ENCODE measurements around the gene PTPRN2. TPM values are rescaled to one million over a fixed set of nuclear protein-coding genes. Genes with fewer than 3 reads are reported as not detected.

PTPRN2 gene
- polyA plus RNA-seq, 2 donors, result 0.37 to 0.40 TPM

- Histone ChIP-seq H3K36me3 (ENCODE audit: control insufficient read depth in 2 of 2, insufficient read depth in 2 of 2, low read length in 1 of 2) (no peaks in the 10 kb centered on the region), H3K9me3 (ENCODE audit: control insufficient read depth in 2 of 2, insufficient read depth in 1 of 2, low read depth in 1 of 2, low read length in 1 of 2) (peaks cover 0 to 4% of the 10 kb centered on the region in 2 donors), H3K27me3 (ENCODE audit: control insufficient read depth in 1 of 2, insufficient read depth in 2 of 2, low read length in 2 of 2) (peaks cover 0 to 3% of the 10 kb centered on the region in 2 donors), H3K27ac (ENCODE audit: low read depth in 2 of 2, low read length in 1 of 2) (no peak overlapping the region), H3K4me1 (ENCODE audit: control insufficient read depth in 2 of 2, insufficient read depth in 2 of 2, low read length in 1 of 2) (no peaks in the 10 kb centered on the region), H3K4me3 (ENCODE audit: low read depth in 1 of 2, low read length in 2 of 2) (no peak overlapping the region)
- 70 to 74% methylated on average over 21 of the region's 21 CpGs for WGBS, 2 donors
Measured at GRCh38 chr7:157664871-157665633, 922.6 kb downstream of the PTPRN2 start.

DNA sequence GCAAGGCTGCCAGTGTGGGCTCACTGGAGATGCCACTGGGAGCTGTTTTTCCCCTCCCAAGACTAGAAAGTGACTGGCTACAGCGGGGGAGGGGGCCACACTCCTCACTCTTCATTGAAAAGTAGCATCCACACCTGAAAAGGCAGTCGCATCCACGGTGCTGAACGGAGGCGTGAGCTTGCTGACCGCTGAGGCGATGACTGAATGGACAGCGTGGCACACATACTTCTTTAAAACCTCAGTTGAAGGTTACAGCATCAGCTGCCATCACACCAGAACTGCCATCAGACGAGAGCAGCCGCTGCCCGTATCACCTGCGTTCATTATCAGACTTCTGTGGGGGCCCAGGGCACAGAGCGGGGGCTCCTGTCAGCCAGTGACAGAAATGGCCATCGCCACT lies 923.6 kb downstream of the PTPRN2 start:
- WGBS, 2 donors, result 84 to 85% methylated on average over 14 of the region's 14 CpGs
- H3K9me3 ChIP-seq (ENCODE audit: control insufficient read depth in 2 of 2, insufficient read depth in 1 of 2, low read depth in 1 of 2, low read length in 1 of 2), result peaks cover 0 to 4% of the 10 kb centered on the region in 2 donors
- H3K27me3 ChIP-seq (ENCODE audit: control insufficient read depth in 1 of 2, insufficient read depth in 2 of 2, low read length in 2 of 2), result peaks cover 0 to 3% of the 10 kb centered on the region in 2 donors
- H3K4me1 ChIP-seq (ENCODE audit: control insufficient read depth in 2 of 2, insufficient read depth in 2 of 2, low read length in 1 of 2), result no peaks in the 10 kb centered on the region
- H3K27ac ChIP-seq (ENCODE audit: low read depth in 2 of 2, low read length in 1 of 2), result no peak overlapping the region
- no peak overlapping the region for H3K4me3 ChIP-seq (ENCODE audit: low read depth in 1 of 2, low read length in 2 of 2)
- no peaks in the 10 kb centered on the region for H3K36me3 ChIP-seq (ENCODE audit: control insufficient read depth in 2 of 2, insufficient read depth in 2 of 2, low read length in 1 of 2)

- peaks cover 0 to 4% of the 10 kb centered on the region in 2 donors for H3K9me3 ChIP-seq (ENCODE audit: control insufficient read depth in 2 of 2, insufficient read depth in 1 of 2, low read depth in 1 of 2, low read length in 1 of 2)
- H3K4me3 ChIP-seq (ENCODE audit: low read depth in 1 of 2, low read length in 2 of 2), result no peak overlapping the region
- no peaks in the 10 kb centered on the region for H3K4me1 ChIP-seq (ENCODE audit: control insufficient read depth in 2 of 2, insufficient read depth in 2 of 2, low read length in 1 of 2)
- 54 to 61% methylated on average over 34 of the region's 34 CpGs for WGBS, 2 donors
- H3K27me3 ChIP-seq (ENCODE audit: control insufficient read depth in 1 of 2, insufficient read depth in 2 of 2, low read length in 2 of 2), result no peaks in the 10 kb centered on the region
- H3K36me3 ChIP-seq (ENCODE audit: control insufficient read depth in 2 of 2, insufficient read depth in 2 of 2, low read length in 1 of 2), result no peaks in the 10 kb centered on the region
- H3K27ac ChIP-seq (ENCODE audit: low read depth in 2 of 2, low read length in 1 of 2), result no peak overlapping the region
Measured at GRCh38 chr7:157662981-157663716, 924.5 kb downstream of the PTPRN2 start.

GRCh38 chr7:157662110-157662791 lies 925.4 kb downstream of the PTPRN2 start:
- no peak overlapping the region for H3K27ac ChIP-seq (ENCODE audit: low read depth in 2 of 2, low read length in 1 of 2)

DNA sequence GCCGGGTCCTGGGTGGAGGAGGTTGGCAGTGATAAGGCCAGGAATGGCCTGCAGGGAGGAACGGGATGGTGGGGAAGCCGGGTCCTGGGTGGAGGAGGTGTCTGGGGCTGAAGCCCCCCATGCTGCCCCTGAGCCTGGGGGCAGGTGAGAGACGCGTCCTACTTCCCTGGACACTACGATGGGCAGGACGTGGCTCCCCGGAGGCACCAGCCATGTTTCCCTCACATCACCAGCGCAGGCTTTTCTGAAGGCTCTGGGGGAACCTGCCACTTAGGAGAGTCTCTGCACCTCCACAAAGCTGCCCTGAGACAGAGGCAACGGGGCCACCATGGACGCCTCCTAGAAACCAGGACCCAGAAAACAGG lies 926.0 kb downstream of the PTPRN2 start:
- WGBS, 2 donors, result 81 to 82% methylated on average over 11 of the region's 11 CpGs
- Histone ChIP-seq H3K4me3 (ENCODE audit: low read depth in 1 of 2, low read length in 2 of 2) (no peak overlapping the region), H3K27me3 (ENCODE audit: control insufficient read depth in 1 of 2, insufficient read depth in 2 of 2, low read length in 2 of 2) (no peaks in the 10 kb centered on the region), H3K4me1 (ENCODE audit: control insufficient read depth in 2 of 2, insufficient read depth in 2 of 2, low read length in 1 of 2) (no peaks in the 10 kb centered on the region), H3K9me3 (ENCODE audit: control insufficient read depth in 2 of 2, insufficient read depth in 1 of 2, low read depth in 1 of 2, low read length in 1 of 2) (peaks cover 0 to 4% of the 10 kb centered on the region in 2 donors), H3K27ac (ENCODE audit: low read depth in 2 of 2, low read length in 1 of 2) (no peak overlapping the region), H3K36me3 (ENCODE audit: control insufficient read depth in 2 of 2, insufficient read depth in 2 of 2, low read length in 1 of 2) (no peaks in the 10 kb centered on the region)

More at GRCh38 chr7:157662110-157662791, 925.4 kb downstream of the PTPRN2 start:
- H3K4me1 ChIP-seq (ENCODE audit: control insufficient read depth in 2 of 2, insufficient read depth in 2 of 2, low read length in 1 of 2), result no peaks in the 10 kb centered on the region
- no peaks in the 10 kb centered on the region for H3K27me3 ChIP-seq (ENCODE audit: control insufficient read depth in 1 of 2, insufficient read depth in 2 of 2, low read length in 2 of 2)
- H3K9me3 ChIP-seq (ENCODE audit: control insufficient read depth in 2 of 2, insufficient read depth in 1 of 2, low read depth in 1 of 2, low read length in 1 of 2), result peaks cover 0 to 4% of the 10 kb centered on the region in 2 donors
- WGBS, 2 donors, result 89 to 92% methylated on average over 26 of the region's 26 CpGs
- H3K36me3 ChIP-seq (ENCODE audit: control insufficient read depth in 2 of 2, insufficient read depth in 2 of 2, low read length in 1 of 2), result no peaks in the 10 kb centered on the region
- H3K4me3 ChIP-seq (ENCODE audit: low read depth in 1 of 2, low read length in 2 of 2), result no peak overlapping the region

DNA sequence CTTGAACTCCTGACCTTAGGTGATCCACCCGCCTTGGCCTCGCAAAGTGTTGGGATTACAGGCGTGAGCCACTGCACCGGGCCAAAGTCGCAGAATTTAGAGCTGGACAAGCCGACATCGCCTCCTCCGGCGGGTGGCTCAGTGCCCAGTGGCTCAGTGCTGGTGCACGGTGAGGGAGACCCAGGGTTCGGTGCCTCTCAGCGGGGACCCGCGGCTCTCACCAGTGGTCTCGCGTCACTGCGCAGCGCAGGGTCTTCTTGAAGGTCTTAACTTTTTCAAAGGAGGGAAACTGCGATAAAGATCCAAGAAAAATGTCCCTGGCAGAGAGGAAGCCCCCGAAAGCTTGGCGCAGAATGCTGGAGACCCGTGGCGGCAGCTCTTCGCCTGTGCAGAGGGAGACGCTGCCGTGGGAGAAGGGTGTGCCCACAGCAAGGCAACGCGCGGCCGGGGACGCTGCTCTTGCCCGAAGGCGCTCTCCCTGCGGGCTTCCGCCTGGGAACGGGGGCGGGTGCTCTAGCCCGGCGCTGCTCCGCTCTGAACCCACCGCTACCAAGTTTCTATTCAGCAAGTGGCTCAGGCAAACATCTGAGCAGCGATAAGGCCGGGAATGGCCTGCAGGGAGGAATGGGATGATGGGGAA lies 926.5 kb downstream of the PTPRN2 start:
- no peaks in the 10 kb centered on the region for H3K36me3 ChIP-seq (ENCODE audit: control insufficient read depth in 2 of 2, insufficient read depth in 2 of 2, low read length in 1 of 2)
- H3K4me1 ChIP-seq (ENCODE audit: control insufficient read depth in 2 of 2, insufficient read depth in 2 of 2, low read length in 1 of 2), result no peaks in the 10 kb centered on the region
- no peak overlapping the region for H3K27ac ChIP-seq (ENCODE audit: low read depth in 2 of 2, low read length in 1 of 2)
- H3K9me3 ChIP-seq (ENCODE audit: control insufficient read depth in 2 of 2, insufficient read depth in 1 of 2, low read depth in 1 of 2, low read length in 1 of 2), result peaks cover 0 to 4% of the 10 kb centered on the region in 2 donors
- H3K4me3 ChIP-seq (ENCODE audit: low read depth in 1 of 2, low read length in 2 of 2), result no peak overlapping the region
- no peaks in the 10 kb centered on the region for H3K27me3 ChIP-seq (ENCODE audit: control insufficient read depth in 1 of 2, insufficient read depth in 2 of 2, low read length in 2 of 2)
- WGBS, 2 donors, result 77 to 80% methylated on average over 43 of the region's 43 CpGs

DNA sequence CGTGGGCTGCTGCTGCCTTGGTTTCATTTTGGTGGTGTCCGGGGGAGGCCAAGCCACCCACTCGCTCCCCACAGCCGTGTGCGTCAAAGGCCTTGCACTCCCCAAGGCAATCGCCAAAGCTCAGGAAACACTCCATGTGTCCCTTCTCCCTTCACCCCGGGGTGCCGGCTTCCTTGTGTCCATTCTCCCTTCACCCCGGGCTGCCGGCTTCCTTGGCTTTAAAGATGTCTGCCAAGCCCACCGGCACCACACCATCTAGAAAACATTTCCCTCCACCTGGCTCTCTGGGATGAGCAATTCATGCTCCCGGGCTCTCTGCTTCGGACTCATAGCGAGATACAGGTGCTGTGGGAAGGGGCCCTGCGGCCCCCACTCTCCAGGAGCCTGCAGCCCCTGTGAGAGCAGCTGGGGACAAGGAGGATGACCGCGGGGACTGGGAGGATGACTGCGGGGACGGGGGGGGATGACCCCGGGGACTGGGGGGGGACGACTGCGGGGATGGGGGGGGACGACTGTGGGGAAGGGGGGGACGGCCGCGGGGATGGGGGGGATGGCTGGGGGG lies 928.7 kb downstream of the PTPRN2 start:
- Histone ChIP-seq H3K4me1 (ENCODE audit: control insufficient read depth in 2 of 2, insufficient read depth in 2 of 2, low read length in 1 of 2) (no peaks in the 10 kb centered on the region), H3K4me3 (ENCODE audit: low read depth in 1 of 2, low read length in 2 of 2) (no peak overlapping the region), H3K36me3 (ENCODE audit: control insufficient read depth in 2 of 2, insufficient read depth in 2 of 2, low read length in 1 of 2) (no peaks in the 10 kb centered on the region), H3K27ac (ENCODE audit: low read depth in 2 of 2, low read length in 1 of 2) (no peak overlapping the region), H3K27me3 (ENCODE audit: control insufficient read depth in 1 of 2, insufficient read depth in 2 of 2, low read length in 2 of 2) (no peaks in the 10 kb centered on the region), H3K9me3 (ENCODE audit: control insufficient read depth in 2 of 2, insufficient read depth in 1 of 2, low read depth in 1 of 2, low read length in 1 of 2) (peaks cover 0 to 4% of the 10 kb centered on the region in 2 donors)
- 84 to 85% methylated on average over 16 to 24 of the region's 26 CpGs for WGBS, 2 donors

- Histone ChIP-seq H3K27me3 (ENCODE audit: control insufficient read depth in 1 of 2, insufficient read depth in 2 of 2, low read length in 2 of 2) (no peaks in the 10 kb centered on the region), H3K4me3 (ENCODE audit: low read depth in 1 of 2, low read length in 2 of 2) (no peak overlapping the region), H3K9me3 (ENCODE audit: control insufficient read depth in 2 of 2, insufficient read depth in 1 of 2, low read depth in 1 of 2, low read length in 1 of 2) (peaks cover 0 to 4% of the 10 kb centered on the region in 2 donors), H3K36me3 (ENCODE audit: control insufficient read depth in 2 of 2, insufficient read depth in 2 of 2, low read length in 1 of 2) (no peaks in the 10 kb centered on the region), H3K4me1 (ENCODE audit: control insufficient read depth in 2 of 2, insufficient read depth in 2 of 2, low read length in 1 of 2) (no peaks in the 10 kb centered on the region), H3K27ac (ENCODE audit: low read depth in 2 of 2, low read length in 1 of 2) (no peak overlapping the region)
- 83 to 84% methylated on average over 29 of the region's 29 CpGs for WGBS, 2 donors
Measured at GRCh38 chr7:157657741-157658740, 929.6 kb downstream of the PTPRN2 start.
